Ovary (tissue), 3 donors: Measurements from ENCODE around the gene CBX2.

Source experiments
- EP300 ChIP-seq: sonication (generic); formaldehyde crosslinking; IDR thresholded peaks from one replicate; pipeline ENCODE4 v1.6.1; 2017; ENCODE audit warnings: antibody characterized with exemption
- TF ChIP-seq, protein P1 (sequence below), 3 donors: fragments of 450-650 bp in 2 of 3; fragments of 200-600 bp in 1 of 3; IDR thresholded peaks; one replicate each; pipeline versions ENCODE4 v1.5.1 to v1.8.0; 2016 to 2022; ENCODE audit warnings: antibody characterized with exemption in 3 of 3, mild to moderate bottlenecking in 1 of 3
- donor health status: DM: no; HTN: no; CAD: no.

DNA sequence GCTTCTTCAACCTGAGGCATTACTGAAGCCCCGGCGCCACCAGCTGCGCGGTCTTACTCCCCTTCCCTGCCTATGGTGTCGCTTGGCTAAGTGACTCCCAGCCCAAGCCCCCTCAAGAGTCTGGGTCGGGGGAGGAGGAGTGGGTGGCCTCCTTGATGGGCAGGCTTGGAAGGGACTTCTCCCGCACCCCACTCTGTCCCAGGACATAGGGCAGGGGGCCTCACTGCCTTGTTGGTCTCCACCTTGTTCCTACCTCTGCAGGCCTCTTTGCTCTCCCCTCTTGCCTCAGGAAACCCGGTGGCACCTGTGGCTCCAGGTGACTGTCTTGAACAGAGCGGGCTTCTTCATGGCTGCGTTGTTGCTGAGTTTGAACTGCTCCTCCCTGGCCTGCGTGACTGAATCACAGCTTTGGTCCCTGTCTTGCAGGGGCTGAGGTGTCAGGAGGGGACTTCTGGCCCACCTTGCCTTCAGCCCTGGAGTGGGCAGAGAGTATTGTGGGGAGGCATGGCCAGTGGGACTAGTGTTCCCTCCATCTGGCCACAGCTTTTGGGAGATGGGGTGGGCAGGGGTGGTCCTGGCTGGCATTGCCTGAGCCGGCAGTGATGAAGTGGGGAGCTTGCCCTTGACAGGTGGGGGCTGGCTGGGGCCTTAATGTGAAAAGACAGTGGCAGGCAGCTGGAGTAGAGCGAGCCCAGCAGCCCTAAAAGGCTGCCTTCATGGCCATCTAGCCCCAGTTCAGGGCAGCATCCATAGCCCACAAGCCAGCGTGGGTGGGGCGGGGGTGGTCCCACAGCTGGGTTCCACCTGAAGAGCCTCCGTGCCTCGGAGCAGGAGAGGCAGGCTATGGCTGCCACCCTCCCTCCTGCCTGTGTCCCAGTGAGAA is 7.3 kb downstream of the CBX2 start:
- TF ChIP-seq EP300, result no peak
- TF ChIP-seq, protein P1, sequence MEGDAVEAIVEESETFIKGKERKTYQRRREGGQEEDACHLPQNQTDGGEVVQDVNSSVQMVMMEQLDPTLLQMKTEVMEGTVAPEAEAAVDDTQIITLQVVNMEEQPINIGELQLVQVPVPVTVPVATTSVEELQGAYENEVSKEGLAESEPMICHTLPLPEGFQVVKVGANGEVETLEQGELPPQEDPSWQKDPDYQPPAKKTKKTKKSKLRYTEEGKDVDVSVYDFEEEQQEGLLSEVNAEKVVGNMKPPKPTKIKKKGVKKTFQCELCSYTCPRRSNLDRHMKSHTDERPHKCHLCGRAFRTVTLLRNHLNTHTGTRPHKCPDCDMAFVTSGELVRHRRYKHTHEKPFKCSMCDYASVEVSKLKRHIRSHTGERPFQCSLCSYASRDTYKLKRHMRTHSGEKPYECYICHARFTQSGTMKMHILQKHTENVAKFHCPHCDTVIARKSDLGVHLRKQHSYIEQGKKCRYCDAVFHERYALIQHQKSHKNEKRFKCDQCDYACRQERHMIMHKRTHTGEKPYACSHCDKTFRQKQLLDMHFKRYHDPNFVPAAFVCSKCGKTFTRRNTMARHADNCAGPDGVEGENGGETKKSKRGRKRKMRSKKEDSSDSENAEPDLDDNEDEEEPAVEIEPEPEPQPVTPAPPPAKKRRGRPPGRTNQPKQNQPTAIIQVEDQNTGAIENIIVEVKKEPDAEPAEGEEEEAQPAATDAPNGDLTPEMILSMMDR (IDR thresholded peaks at IDR 0.05), result no peak
